GM21717 (cell line): Measurements from ENCODE around the gene SYCN.

Experiments
- ATAC-seq: cut with Tn5 transposase; IDR thresholded peaks from one replicate; pipeline ENCODE4 v1.9.1; 2021; ENCODE audit warnings: mild to moderate bottlenecking, moderate library complexity; ENCODE audit not compliant: unreplicated experiment

The SYCN gene

DNA sequence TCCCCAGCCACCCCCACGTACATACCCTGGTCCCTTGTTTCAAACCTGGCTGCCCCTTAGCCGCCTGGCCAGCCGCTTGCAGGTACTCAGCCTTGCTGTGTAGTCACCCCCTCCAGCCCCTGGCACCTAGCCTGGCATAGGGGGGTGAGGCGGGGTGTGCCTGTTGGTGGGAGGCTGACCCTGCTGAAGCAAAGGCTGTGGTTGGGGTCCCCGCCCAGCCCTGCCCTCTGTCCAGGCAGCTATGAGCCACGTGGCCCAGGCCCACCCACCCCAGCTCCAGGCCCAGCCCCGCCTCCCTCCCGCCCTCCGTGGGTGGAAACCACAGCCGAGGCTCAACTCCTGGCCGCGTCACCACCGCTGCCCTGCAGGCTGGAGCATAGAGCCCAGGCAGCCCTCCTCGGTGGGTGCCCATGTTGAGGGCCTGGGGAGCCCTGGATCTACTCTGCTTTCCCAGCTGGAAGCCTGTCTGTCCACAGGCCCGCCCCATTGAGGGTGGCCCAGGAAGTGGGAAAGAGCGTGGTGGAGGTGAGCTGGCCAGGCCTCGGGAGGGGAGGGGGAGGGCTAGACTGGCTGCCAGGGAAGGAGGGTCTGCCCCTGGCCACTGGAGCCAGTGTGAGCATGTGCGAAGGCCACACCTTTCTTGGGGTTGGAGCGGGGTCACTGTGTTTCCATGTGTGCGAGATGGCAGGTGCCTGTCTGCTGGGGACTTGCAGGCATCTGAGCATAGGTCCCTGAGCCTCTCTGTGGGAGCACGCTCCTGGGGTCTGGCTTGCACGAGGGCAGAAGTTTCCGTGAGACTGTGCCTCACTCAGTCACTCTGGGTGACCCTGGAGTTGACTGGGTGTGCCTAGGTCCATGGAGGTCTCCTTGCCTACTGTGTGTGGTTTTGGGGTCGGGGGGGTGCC lies 47.5 kb downstream of the SYCN start:
- no peak for ATAC-seq

DNA sequence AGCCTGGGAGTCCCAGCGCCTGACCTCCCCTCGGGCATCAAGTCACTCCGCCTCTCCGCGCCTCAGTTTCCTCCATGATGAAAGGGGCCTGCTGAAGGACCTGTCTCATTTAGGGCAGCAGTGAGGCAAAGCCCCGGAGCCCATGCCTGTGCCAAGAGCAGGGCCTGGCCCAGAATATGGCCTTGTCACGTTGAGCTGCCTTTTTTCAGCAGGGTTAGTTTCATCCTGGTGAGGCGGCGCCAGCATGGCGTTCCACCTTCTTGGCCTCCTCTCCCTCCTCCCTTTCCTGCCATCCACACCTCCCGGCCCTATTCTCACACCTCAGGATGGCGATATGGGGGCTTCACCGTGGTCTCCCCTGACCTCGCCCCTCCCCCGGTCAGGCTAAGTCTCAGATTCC lies 48.3 kb downstream of the SYCN start:
- no peak for ATAC-seq

DNA sequence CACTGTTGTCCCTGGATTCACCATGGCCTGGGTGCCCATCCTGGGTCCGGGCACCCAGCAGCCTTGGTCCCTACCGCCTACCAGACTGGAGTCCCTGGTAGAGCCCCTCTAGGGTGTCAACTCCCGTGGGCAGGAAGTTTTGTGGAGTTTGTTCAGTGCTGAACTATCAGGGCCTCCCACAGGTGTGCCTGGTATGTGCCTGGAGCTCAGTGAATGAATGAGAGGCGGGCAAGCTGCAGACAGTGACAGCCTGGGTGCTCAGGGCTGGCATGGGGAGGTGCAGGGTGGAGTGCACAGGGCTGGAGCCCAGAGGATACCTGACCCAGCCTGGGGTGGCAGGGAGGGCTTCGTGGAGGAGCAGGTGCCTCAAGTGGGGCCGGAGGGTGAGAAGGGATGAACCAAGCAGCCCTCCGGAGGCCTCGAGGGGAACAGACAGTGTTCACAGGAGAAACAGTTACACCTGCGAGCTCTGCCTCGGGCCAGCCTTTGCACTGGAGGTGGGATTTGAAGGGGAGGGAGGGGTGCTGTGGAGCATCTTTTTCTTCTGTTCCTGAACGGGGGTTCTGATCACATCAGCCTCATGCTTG lies 48.9 kb downstream of the SYCN start:
- no peak for ATAC-seq

DNA sequence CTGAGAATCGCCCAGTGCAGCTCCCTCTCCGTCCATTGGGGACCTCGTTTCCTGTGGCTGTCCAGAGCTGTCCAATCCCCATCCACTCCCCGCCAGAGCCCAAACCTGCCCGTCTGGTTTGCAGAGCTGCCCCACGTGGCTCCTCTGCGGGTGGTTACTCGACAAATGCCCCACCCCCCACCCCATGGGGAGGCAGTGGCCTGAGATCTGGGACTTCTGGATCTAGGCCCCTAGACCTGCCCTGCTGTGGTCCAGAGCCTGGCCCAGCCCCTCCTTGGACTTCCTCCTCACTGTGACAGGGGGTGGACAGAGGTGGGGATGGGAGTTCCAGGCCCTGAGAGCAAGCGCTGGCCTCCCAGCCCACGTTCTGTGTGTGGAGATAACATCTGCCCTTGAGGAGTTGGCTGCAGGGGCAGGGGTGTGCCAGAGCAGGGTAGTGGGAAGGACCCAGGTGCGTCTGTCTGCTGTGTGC lies 49.4 kb downstream of the SYCN start:
- no peak for ATAC-seq

DNA sequence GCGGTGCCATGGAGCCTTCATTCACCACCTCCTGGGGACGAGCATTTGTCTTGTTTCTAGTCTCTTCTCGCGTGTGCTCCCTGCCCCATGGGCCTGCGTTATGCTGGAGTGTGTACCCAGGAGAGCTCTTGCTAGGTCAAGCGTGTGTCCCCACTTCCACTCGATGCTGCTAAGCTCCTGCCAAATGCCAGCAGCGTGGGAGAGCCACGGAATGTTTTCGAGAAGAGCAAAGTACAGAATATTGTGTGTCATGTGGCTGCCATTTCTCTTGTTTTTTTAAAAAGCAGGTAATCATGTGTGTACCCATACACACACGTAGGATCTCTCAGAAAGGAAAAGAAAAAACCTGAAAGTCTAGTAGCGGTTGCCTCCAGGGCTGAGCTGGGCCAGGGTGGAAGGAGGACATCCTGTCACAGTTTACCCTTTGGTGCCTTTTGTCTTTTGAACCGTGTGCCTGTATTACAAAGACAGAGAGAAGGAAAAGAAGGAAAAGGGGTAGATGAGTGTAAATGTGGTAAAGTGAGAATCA lies 49.9 kb downstream of the SYCN start:
- ATAC-seq = no peak
